ENCODE data around the gene PBX4. TPM values are rescaled to one million over a fixed set of nuclear protein-coding genes. Genes with fewer than 3 reads are reported as not detected.

The PBX4 gene
- polyA plus RNA-seq, 1 experiment: 1.9 TPM

- TF ChIP-seq CTCF (IDR thresholded peaks at IDR 0.05; ENCODE audit: insufficient read depth, low read depth, low read length): no peak
- Histone ChIP-seq H3K36me3 (ENCODE audit: control insufficient read depth, insufficient read depth, low read length) (peaks cover 4% of the 10 kb centered on the region), H3K4me3 (ENCODE audit: low read depth, low read length) (no peak overlapping the region), H3K27me3 (ENCODE audit: control insufficient read depth, insufficient read depth, low read length) (no peaks in the 10 kb centered on the region; the same call in 1 of the 2 replicates)
- POLR2A ChIA-PET: no interaction called here
- CTCF ChIA-PET: interaction anchor here (0.6 to 7.4 kb wide), 28 partner anchors 8 to 427 kb away, joined by 3 to 103 read pairs (median 5); partner anchors contain the start of genes GMIP, LPAR2, NDUFA13 and TSSK6
- DNase-seq (ENCODE audit: low read depth): no peak
Observed at GRCh38 chr19:19532806-19533701, 85.4 kb downstream of the PBX4 start.

GRCh38 chr19:19531951-19532805 lies 86.3 kb downstream of the PBX4 start:
- Histone ChIP-seq H3K4me3 (ENCODE audit: low read depth, low read length) (no peak overlapping the region), H3K27me3 (ENCODE audit: control insufficient read depth, insufficient read depth, low read length) (no peaks in the 10 kb centered on the region), H3K36me3 (ENCODE audit: control insufficient read depth, insufficient read depth, low read length) (peaks cover 10% of the 10 kb centered on the region)
- DNase-seq (ENCODE audit: low read depth): no peak
- ChIA-PET POLR2A (no interaction called here), CTCF (interaction anchor here (0.6 to 7.4 kb wide), 34 partner anchors 9 to 428 kb away, joined by 3 to 103 read pairs (median 5); partner anchors contain the start of genes GMIP, LPAR2, NDUFA13 and TSSK6)
- TF ChIP-seq CTCF (IDR thresholded peaks at IDR 0.05; ENCODE audit: insufficient read depth, low read depth, low read length): peak; percentile 98

- POLR2A ChIA-PET: no interaction called here
Observed at GRCh38 chr19:19530889-19531288, 87.6 kb downstream of the PBX4 start.

GRCh38 chr19:19530423-19530804 lies 88.1 kb downstream of the PBX4 start:
- Histone ChIP-seq H3K27me3 (ENCODE audit: control insufficient read depth, insufficient read depth, low read length) (no peaks in the 10 kb centered on the region), H3K36me3 (ENCODE audit: control insufficient read depth, insufficient read depth, low read length) (peaks cover 14% of the 10 kb centered on the region), H3K4me3 (ENCODE audit: low read depth, low read length) (no peak overlapping the region)
- POLR2A ChIA-PET: no interaction called here
- CTCF ChIA-PET: interaction anchor here (0.8 to 7.4 kb wide), 3 partner anchors 22 to 114 kb away, joined by 3 to 103 read pairs (median 83); partner anchors contain the start of gene GMIP
- DNase-seq (ENCODE audit: low read depth): no peak
- TF ChIP-seq CTCF (IDR thresholded peaks at IDR 0.05; ENCODE audit: insufficient read depth, low read depth, low read length): no peak

More at GRCh38 chr19:19530889-19531288, 87.6 kb downstream of the PBX4 start:
- CTCF ChIA-PET: interaction anchor here (0.8 to 7.4 kb wide), 3 partner anchors 22 to 114 kb away, joined by 3 to 103 read pairs (median 83); partner anchors contain the start of gene GMIP
- Histone ChIP-seq H3K36me3 (ENCODE audit: control insufficient read depth, insufficient read depth, low read length) (peaks cover 11% of the 10 kb centered on the region), H3K4me3 (ENCODE audit: low read depth, low read length) (no peak overlapping the region), H3K27me3 (ENCODE audit: control insufficient read depth, insufficient read depth, low read length) (no peaks in the 10 kb centered on the region)
- no peak for DNase-seq (ENCODE audit: low read depth)
- TF ChIP-seq CTCF (IDR thresholded peaks at IDR 0.05; ENCODE audit: insufficient read depth, low read depth, low read length): no peak

Measured in BJ (cell line).